B cell (primary cell): ENCODE results near the gene SERPINB12. TPM values are rescaled to one million over a fixed set of nuclear protein-coding genes. Genes with fewer than 3 reads are reported as not detected.

Experiments
- ATAC-seq: fragments of 200-7000 bp; cut with Tn5 transposase; one replicate; pipeline ENCODE4 v1.10.0; 2021; ENCODE audit warnings: low read depth, mild to moderate bottlenecking, moderate number of reproducible peaks, moderate library complexity
- CTCF ChIA-PET: fragments of 350-600 bp; sonication (Branson Sonifier 250); formaldehyde crosslinking; loops from one replicate; lab custom pipeline; 2021; ENCODE audit warnings: antibody characterized with exemption, inconsistent platforms; lab: Charles Lee
- POLR2A ChIA-PET: fragments of 350-600 bp; sonication (Branson Sonifier 250); formaldehyde crosslinking; loops from one replicate; lab custom pipeline; 2021; ENCODE audit warnings: antibody characterized with exemption; lab: Charles Lee
- DNase-seq: peaks from one replicate; pipeline ENCODE4 v3.0.0; 2013
- H2AFZ ChIP-seq: 2 replicates; pipeline ENCODE4 v1.6.1; 2012; ENCODE audit warnings: mild to moderate bottlenecking, low read depth, low read length; ENCODE audit not compliant: insufficient read depth, poor library complexity, severe bottlenecking
- H3K27ac ChIP-seq, 2 donors: 1 replicate in 1 of 2; 2 replicates in 1 of 2; pipeline ENCODE4 v1.5.1; 2012 to 2013; ENCODE audit warnings: low read length in 2 of 2, mild to moderate bottlenecking in 2 of 2, moderate library complexity in 1 of 2
- H3K27me3 ChIP-seq, 4 experiments: fragments of 200-600 bp in 1 of 4; sonication (generic) in 1 of 4; replicated peaks in 1 of 4; 1 replicate in 2 of 4; 2 replicates in 2 of 4; pipeline versions ENCODE4 v1.6.1 to v1.7.0; 2013 to 2016; ENCODE audit warnings: low read length in 3 of 4, mild to moderate bottlenecking in 2 of 4, mixed read lengths in 1 of 4, moderate library complexity in 1 of 4; ENCODE audit not compliant: insufficient read depth in 4 of 4, control insufficient read depth in 3 of 4; ENCODE audit errors: control extremely low read depth in 1 of 4
- H3K36me3 ChIP-seq, 2 experiments: replicated peaks in 1 of 2; 1 replicate in 1 of 2; 2 replicates in 1 of 2; pipeline versions ENCODE4 v1.6.1 to v1.7.1; 2013; ENCODE audit warnings: low read length in 1 of 2; ENCODE audit not compliant: insufficient read depth in 2 of 2, control insufficient read depth in 1 of 2; ENCODE audit errors: control extremely low read depth in 1 of 2, extremely low read depth in 1 of 2
- H3K4me1 ChIP-seq, 2 donors: fragments of 200-600 bp in 1 of 2; sonication (generic) in 1 of 2; 1 replicate in 1 of 2; 2 replicates in 1 of 2; pipeline versions ENCODE4 v1.5.1 to v1.6.1; 2013 to 2017; ENCODE audit warnings: low read length in 2 of 2; ENCODE audit not compliant: control insufficient read depth in 2 of 2, insufficient read depth in 2 of 2
- H3K4me2 ChIP-seq: replicated peaks from 2 replicates; pipeline ENCODE3; 2012; ENCODE audit warnings: mild to moderate bottlenecking, low read depth, low read length; ENCODE audit not compliant: poor library complexity, severe bottlenecking
- H3K4me3 ChIP-seq, 5 experiments: fragments of 200-600 bp in 1 of 5; sonication (generic) in 1 of 5; 1 replicate in 3 of 5; 2 replicates in 2 of 5; pipeline versions ENCODE4 v1.5.1 to v1.7.0; 2011 to 2016; ENCODE audit warnings: low read length in 4 of 5, mild to moderate bottlenecking in 4 of 5, low read depth in 2 of 5, control low read depth in 1 of 5, moderate library complexity in 1 of 5; ENCODE audit not compliant: insufficient read depth in 1 of 5; ENCODE audit errors: control extremely low read depth in 1 of 5, extremely low read depth in 1 of 5
- H3K79me2 ChIP-seq: fragments of 200-600 bp; sonication (generic); one replicate; pipeline ENCODE4 v1.6.0; 2016; ENCODE audit warnings: low read length; ENCODE audit not compliant: control insufficient read depth, insufficient read depth
- H3K9ac ChIP-seq: fragments of 200-600 bp; sonication (generic); 2 replicates; pipeline ENCODE4 v1.6.1; 2017; ENCODE audit warnings: mild to moderate bottlenecking, low read length, moderate library complexity
- H3K9me3 ChIP-seq, 3 donors: one replicate each; pipeline versions ENCODE4 v1.6.1 to v1.7.1; 2013; ENCODE audit warnings: low read length in 2 of 3; ENCODE audit not compliant: control insufficient read depth in 2 of 3, insufficient read depth in 1 of 3; ENCODE audit errors: control extremely low read depth in 1 of 3
- H4K20me1 ChIP-seq: 2 replicates; pipeline ENCODE4 v1.6.0; 2012; ENCODE audit warnings: mild to moderate bottlenecking, low read length; ENCODE audit not compliant: insufficient read depth, control insufficient read depth, poor library complexity, severe bottlenecking
- H3K27ac Mint-ChIP-seq: one replicate; pipeline ENCODE4 v1.8.0; 2021; ENCODE audit warnings: mixed read lengths
- H3K27me3 Mint-ChIP-seq: one replicate; pipeline ENCODE4 v1.8.0; 2021; ENCODE audit warnings: mixed read lengths
- H3K4me1 Mint-ChIP-seq: one replicate; pipeline ENCODE4 v1.8.0; 2021; ENCODE audit warnings: mixed read lengths
- H3K4me3 Mint-ChIP-seq: one replicate; pipeline ENCODE4 v1.8.0; 2021; ENCODE audit warnings: mixed read lengths
- H3K9me3 Mint-ChIP-seq: one replicate; pipeline ENCODE4 v1.8.0; 2022; ENCODE audit warnings: mixed read lengths; ENCODE audit not compliant: insufficient read depth
- EZH2 ChIP-seq: IDR thresholded peaks from 2 replicates; pipeline ENCODE4 v1.6.1; 2012; ENCODE audit warnings: borderline replicate concordance, low read depth, mild to moderate bottlenecking, moderate library complexity, low read length; ENCODE audit not compliant: insufficient read depth, poor library complexity, severe bottlenecking
- WGBS: methylation state at CpG from one replicate; pipeline ENCODE4 v1.1.5; 2013; ENCODE audit warnings: missing lambda C conversion rate; ENCODE audit not compliant: insufficient coverage; 5-methylcytosine and 5-hydroxymethylcytosine counted together
- intact Hi-C: fragments of 100-400 bp; cut with micrococcal nuclease; formaldehyde crosslinking; loops from one replicate; pipeline ENCODE4 v1.10.0; 2022
- polyA plus RNA-seq: library from polyadenylated mRNA; depleted of rRNA; stranded (reverse); fragments of >200 nt; gene quantifications from 2 replicates; pipeline ENCODE4 v1.2.3, GENCODE V29; 2012
- total RNA-seq, 2 donors: library from RNA; stranded (reverse); fragments of 120-200 nt in 1 of 2; gene quantifications; 1 replicate in 1 of 2; 2 replicates in 1 of 2; pipeline versions ENCODE4 v1.2.3 to v1.2.4, GENCODE V29; 2013 to 2022
- TF ChIP-seq, protein P1 (sequence below): fragments of 200-600 bp; IDR thresholded peaks from one replicate; pipeline ENCODE4 v1.8.0; 2022; ENCODE audit warnings: antibody characterized with exemption, mild to moderate bottlenecking

SERPINB12 gene
- total and polyA plus RNA-seq, 2 donors (not counting 1 experiment from before 2014, with no cell fraction given): not detected

GRCh38 chr18:63532471-63532870, 9.7 kb upstream of the SERPINB12 start:
- Mint-ChIP-seq H3K27me3 (peaks cover 37% of the 10 kb centered on the region), H3K4me1 (no peaks in the 10 kb centered on the region), H3K27ac (no peak overlapping the region), H3K9me3 (no peaks in the 10 kb centered on the region), H3K4me3 (no peak overlapping the region)
- CTCF ChIA-PET: no interaction called here
- Histone ChIP-seq H3K27me3 (no peaks in the 10 kb centered on the region), H2AFZ (no peak overlapping the region), H3K27ac (no peak overlapping the region), H4K20me1 (no peaks in the 10 kb centered on the region), H3K4me1 (no peaks in the 10 kb centered on the region), H3K79me2 (no peaks in the 10 kb centered on the region), H3K9ac (no peak overlapping the region), H3K4me3 (no peak overlapping the region), H3K9me3 (no peaks in the 10 kb centered on the region), H3K4me2 (no peak overlapping the region), H3K36me3 (no peaks in the 10 kb centered on the region)
- TF ChIP-seq EZH2: no peak
- TF ChIP-seq, protein P1, sequence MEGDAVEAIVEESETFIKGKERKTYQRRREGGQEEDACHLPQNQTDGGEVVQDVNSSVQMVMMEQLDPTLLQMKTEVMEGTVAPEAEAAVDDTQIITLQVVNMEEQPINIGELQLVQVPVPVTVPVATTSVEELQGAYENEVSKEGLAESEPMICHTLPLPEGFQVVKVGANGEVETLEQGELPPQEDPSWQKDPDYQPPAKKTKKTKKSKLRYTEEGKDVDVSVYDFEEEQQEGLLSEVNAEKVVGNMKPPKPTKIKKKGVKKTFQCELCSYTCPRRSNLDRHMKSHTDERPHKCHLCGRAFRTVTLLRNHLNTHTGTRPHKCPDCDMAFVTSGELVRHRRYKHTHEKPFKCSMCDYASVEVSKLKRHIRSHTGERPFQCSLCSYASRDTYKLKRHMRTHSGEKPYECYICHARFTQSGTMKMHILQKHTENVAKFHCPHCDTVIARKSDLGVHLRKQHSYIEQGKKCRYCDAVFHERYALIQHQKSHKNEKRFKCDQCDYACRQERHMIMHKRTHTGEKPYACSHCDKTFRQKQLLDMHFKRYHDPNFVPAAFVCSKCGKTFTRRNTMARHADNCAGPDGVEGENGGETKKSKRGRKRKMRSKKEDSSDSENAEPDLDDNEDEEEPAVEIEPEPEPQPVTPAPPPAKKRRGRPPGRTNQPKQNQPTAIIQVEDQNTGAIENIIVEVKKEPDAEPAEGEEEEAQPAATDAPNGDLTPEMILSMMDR: no peak
- ATAC-seq (no peak), DNase-seq (no peak)
- POLR2A ChIA-PET: no interaction called here
- intact Hi-C loops: no loop called here
- WGBS: no CpG with 5 or more reads among the region's 2 CpGs

- H3K9ac ChIP-seq: no peak overlapping the region
- no peak overlapping the region for H2AFZ ChIP-seq
- H3K4me3 ChIP-seq: no peak overlapping the region
- no peaks in the 10 kb centered on the region for H3K36me3 ChIP-seq
- H4K20me1 ChIP-seq: no peaks in the 10 kb centered on the region
- no peak for TF ChIP-seq EZH2
- TF ChIP-seq, protein P1: no peak
- H3K4me2 ChIP-seq: no peak overlapping the region
- DNase-seq (no peak), ATAC-seq (no peak)
- H3K27ac ChIP-seq: no peak overlapping the region
- H3K9me3 ChIP-seq: no peaks in the 10 kb centered on the region
- POLR2A ChIA-PET: no interaction called here
- CTCF ChIA-PET: interaction anchor here (0.7 to 1.8 kb wide), 2 partner anchors 17 to 21 kb away, joined by 3 to 5 read pairs; no protein-coding TSS in a partner anchor
- Mint-ChIP-seq H3K27ac (no peak overlapping the region), H3K4me1 (no peaks in the 10 kb centered on the region), H3K9me3 (no peaks in the 10 kb centered on the region), H3K4me3 (no peak overlapping the region), H3K27me3 (peaks cover 33% of the 10 kb centered on the region)
- WGBS: no CpG with 5 or more reads among the region's 4 CpGs
- H3K4me1 ChIP-seq: no peaks in the 10 kb centered on the region
- H3K79me2 ChIP-seq: no peaks in the 10 kb centered on the region
- H3K27me3 ChIP-seq: no peaks in the 10 kb centered on the region
- intact Hi-C loops: no loop called here
These were observed 7.6 kb upstream of the SERPINB12 start for GRCh38 chr18:63534615-63535014.
